GM20431 (cell line): Measurements from ENCODE around the gene DOP1A.

Source experiments
- in situ Hi-C: fragments of 300-500 bp; cut with MseI, MboI; formaldehyde crosslinking; loops from one replicate; pipeline ENCODE4 v1.15.0; 2020; ENCODE audit warnings: low sequenced_read_pairs; ENCODE audit not compliant: unreplicated experiment

DOP1A gene

GRCh38 chr6:83068616-83069015 lies 1.1 kb downstream of the DOP1A start:
- in situ Hi-C loops = loop anchor here (25.0 kb wide), 1 partner anchor 444 kb away; the partner anchor contains the start of gene PRSS35

GRCh38 chr6:83069633-83070032 lies 2.2 kb downstream of the DOP1A start:
- in situ Hi-C loops = loop anchor here (25.0 kb wide), 1 partner anchor 443 kb away; the partner anchor contains the start of gene PRSS35

GRCh38 chr6:83071023-83071422 lies 3.6 kb downstream of the DOP1A start:
- in situ Hi-C loops = loop anchor here (25.0 kb wide), 1 partner anchor 441 kb away; the partner anchor contains the start of gene PRSS35

DNA sequence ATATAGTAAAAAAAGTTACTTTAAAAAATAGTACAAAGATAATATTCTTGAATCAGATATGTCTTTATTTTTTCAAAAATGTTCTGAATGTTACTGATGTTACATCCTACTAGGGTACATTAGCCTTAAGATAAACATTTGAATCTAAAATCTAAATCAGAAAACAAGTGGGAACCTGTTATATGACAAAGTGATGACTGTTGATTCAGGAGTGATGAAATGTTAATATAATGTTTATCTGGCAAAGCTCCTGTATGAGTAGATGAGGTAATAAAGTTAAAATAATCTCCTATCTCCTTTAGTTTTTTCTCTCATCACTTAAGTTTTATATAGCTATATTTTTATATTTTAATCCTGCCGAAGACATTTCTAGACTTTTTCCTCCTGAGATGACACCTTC lies 4.2 kb downstream of the DOP1A start:
- in situ Hi-C loops = loop anchor here (25.0 kb wide), 1 partner anchor 441 kb away; the partner anchor contains the start of gene PRSS35

DNA sequence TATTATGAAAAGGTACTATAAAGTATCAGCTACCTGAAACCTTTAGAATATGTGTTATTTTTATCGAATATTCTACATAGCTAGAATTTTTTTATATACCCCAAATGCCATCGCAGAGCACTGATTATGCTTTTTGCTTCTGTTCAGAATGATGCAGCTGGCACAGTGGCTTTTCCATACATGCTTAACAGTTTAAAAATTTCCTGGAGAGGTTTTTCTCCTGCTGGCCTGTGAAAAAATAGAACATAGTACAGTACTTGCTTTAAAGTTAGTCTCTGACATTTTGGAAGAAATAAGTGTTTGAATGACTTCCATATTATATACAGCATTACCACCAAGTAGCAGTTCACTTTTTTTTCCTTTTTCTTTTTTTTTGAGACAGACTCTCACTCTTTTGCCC lies 5.3 kb downstream of the DOP1A start:
- in situ Hi-C loops = loop anchor here (25.0 kb wide), 1 partner anchor 440 kb away; the partner anchor contains the start of gene PRSS35

- in situ Hi-C loops = loop anchor here (25.0 kb wide), 1 partner anchor 439 kb away; the partner anchor contains the start of gene PRSS35
These were observed 6.1 kb downstream of the DOP1A start for GRCh38 chr6:83073615-83074014.

DNA sequence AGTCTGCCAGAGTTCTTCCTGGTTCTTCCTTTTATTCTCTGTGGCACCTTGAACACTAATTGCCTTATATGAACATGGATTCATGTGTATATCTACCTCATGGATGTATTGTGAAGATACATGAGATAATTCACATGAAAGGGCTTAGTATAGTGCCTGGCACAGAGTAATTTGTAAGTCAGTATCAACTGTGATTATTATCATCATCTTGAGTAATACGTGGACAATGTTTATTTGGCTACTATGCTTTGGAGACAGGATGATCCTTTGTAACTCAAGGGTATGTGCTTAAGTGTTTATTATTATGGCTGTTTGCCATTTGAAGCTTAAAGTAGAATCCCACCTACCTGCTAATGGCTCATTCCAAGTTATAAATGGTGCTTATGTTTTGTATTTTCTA lies 16.0 kb downstream of the DOP1A start:
- in situ Hi-C loops = no loop called here

DNA sequence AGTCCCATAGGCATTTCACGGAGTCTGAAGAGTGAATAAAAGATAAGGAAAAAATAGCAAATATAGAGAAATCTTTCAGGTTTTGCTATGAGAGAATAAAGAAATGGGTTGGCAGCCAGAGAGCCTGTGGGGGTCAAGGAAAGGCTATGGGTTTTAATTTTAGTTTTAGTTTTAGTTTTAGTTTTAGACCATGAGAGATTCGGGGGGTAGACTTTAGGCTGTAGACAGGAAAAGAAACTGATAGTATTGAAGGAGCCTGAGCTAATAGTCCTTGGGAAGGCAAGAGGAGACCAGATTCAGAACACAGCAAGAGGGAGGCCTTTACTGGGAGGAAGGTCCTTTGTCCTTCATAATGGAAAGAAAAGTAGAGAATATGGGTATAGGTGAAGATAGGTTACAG lies 19.3 kb downstream of the DOP1A start:
- in situ Hi-C loops = no loop called here

DNA sequence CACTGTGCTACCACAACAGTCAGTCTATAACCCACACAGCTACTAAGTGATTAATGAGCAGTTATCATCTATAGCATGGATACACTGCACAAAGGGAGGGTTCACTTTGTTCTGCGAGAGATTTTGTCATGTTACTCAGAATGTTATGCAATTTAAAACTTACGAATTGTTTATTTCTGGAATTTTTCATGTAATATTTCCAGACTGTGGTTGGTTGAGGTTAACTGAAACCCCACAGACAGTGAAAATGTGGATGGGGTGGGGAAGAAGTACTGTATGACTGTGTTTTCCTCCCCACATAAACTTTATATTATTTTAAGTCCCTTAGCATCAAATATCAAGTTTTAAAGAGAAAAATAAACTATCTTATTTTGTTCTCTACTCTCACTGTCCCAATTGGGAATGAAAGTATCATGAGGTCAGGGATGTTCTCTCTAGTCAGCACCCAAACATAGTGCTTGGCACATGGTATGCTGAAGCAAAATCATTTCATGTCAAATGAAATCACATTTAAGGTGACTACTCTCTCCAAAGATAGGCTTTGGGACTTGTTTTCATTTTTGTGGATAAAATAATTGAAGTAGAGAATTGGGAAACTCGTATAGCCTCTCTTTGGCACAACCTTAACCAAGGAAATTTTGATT lies 25.4 kb downstream of the DOP1A start:
- in situ Hi-C loops = no loop called here

GRCh38 chr6:83096791-83097190 lies 29.3 kb downstream of the DOP1A start:
- in situ Hi-C loops = no loop called here

DNA sequence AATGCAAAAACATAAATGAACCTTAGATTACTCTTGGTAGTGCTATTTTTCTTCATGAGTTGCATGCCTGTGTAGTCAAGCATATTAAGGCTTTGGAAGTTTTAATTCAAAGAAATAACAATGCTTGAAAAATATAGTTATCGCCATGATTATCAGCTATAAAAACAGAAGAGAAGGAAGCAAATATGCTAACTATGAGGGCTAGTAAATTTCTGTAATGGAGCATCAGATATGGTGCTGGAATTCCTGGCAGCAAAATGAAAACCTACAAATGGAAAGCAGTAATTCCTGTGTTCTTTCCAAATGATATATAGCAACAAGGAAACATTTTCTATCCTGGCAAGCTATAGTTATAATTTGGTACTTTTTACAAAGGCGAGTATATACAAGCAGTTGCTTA lies 29.7 kb downstream of the DOP1A start:
- in situ Hi-C loops = no loop called here

GRCh38 chr6:83097675-83098074 lies 30.2 kb downstream of the DOP1A start:
- in situ Hi-C loops = no loop called here

DNA sequence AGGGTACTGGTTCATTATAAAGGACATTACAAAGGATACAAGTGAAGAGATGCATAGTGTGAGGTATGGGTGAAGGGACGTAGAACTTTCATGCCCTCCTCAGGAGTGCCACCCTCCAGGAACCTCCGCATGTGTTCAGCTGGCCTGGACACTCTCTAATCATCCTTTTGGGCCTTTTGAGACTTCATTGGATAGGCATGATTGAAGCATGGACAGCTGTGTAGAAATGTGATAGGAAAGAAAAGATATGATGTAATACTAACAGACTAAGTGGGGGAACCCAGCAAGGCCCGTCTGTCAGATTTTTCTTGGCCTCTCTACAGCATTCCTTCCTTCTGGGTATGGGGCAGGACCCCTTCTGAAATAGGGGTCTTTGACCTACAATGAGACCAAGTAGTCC lies 31.1 kb downstream of the DOP1A start:
- in situ Hi-C loops = no loop called here

DNA sequence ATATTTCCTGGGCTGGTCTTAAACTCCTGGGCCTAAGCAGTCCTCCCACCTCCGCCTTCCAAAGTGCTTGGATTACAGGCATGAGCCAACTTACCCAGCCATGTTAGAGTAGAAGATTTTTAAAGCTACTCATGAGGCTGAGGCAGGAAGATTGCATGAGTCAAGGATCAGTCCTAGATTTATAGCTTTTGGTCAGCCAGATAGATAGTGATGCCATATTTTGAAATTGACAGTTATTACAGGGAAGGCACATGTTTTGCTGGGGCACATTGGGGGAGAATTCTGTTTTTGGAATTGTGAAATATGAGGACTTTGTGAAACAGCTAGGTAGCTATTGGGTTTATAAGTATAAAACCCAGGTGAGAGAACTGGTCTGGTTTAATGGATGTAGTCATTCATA lies 40.9 kb downstream of the DOP1A start:
- in situ Hi-C loops = no loop called here

- in situ Hi-C loops = no loop called here
These were observed 45.8 kb downstream of the DOP1A start for GRCh38 chr6:83113258-83113657.

- in situ Hi-C loops = no loop called here
These were observed 46.7 kb downstream of the DOP1A start for GRCh38 chr6:83114164-83114563.

DNA sequence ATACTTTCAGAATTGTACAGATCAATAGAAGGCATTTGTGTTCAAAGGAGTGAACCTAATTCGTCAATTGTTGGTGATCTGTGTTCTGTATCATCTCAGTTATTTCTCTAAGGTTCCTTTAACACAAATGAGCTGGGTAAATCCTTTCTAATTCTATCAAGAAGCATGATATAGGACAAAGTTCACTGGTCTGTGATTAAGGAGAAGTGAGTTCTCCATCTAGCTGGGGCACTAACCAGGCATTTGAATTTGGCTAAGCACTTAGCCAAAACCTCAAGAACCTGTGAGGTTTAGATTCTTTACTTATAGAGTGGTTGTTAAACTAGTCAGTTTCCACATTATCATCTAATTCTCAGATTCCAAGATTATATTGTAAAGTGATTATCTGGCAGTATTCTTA lies 50.3 kb downstream of the DOP1A start:
- in situ Hi-C loops = no loop called here

DNA sequence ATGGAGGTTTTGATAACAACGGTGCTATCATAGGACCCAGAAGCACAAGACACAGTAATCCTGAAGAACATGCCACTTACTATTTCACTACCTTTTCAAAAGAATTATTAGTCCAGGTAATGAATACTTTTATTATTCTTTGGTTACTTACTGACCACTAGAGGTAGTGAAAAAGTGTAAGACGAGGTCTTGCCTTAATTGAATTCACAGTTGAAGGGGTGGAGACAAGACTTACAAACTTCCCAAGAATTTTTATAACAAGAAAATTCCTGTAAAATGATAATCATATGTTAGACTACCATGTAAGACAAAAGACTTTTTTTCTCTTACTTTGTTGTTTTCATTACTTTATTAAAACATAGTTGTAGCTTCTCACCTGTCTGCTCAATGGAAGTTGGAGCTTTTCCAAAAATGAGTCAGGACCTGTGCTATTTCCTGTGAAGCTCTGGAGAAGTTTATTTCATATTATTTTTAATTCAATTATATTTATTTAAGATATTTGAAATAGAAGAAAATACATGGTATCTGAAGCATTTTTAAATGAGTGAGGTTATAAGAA lies 52.4 kb downstream of the DOP1A start:
- in situ Hi-C loops = no loop called here

- in situ Hi-C loops = no loop called here
These were observed 57.1 kb downstream of the DOP1A start for GRCh38 chr6:83124553-83124952.

GRCh38 chr6:83125425-83125824 lies 58.0 kb downstream of the DOP1A start:
- in situ Hi-C loops = no loop called here

- in situ Hi-C loops = no loop called here
These were observed 58.8 kb downstream of the DOP1A start for GRCh38 chr6:83126223-83126622.

DNA sequence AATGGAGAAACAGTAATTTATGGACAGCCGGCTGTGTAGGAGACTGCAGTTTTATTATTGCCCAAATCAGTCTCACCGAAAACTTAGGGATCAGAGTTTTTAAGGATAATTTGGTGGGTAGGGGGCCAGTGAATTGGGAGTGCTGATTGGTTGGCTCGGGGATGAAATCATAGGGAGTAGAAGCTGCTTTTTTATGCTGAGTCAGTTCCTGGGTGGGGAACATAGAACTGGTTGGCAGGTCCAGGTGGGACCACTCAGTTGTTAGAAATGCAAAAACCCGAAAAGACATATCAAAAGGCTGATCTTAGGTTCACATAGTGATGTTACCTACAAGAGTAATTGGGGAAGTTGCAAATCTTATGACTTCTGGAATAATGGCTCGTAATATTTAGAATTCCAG lies 59.3 kb downstream of the DOP1A start:
- in situ Hi-C loops = no loop called here
